GM18499 (cell line): ENCODE data around the gene SPATA2.
"Not testable (repeated sequence)": the region's sequence is repeated elsewhere in the genome, so short reads cannot be mapped to it uniquely, and the experiment has no call there.

Source experiments
- ATAC-seq: cut with Tn5 transposase; IDR thresholded peaks from one replicate; pipeline ENCODE4 v1.9.1; 2021; ENCODE audit warnings: moderate number of reproducible peaks; ENCODE audit not compliant: insufficient read depth, unreplicated experiment

Gene SPATA2, protein sequence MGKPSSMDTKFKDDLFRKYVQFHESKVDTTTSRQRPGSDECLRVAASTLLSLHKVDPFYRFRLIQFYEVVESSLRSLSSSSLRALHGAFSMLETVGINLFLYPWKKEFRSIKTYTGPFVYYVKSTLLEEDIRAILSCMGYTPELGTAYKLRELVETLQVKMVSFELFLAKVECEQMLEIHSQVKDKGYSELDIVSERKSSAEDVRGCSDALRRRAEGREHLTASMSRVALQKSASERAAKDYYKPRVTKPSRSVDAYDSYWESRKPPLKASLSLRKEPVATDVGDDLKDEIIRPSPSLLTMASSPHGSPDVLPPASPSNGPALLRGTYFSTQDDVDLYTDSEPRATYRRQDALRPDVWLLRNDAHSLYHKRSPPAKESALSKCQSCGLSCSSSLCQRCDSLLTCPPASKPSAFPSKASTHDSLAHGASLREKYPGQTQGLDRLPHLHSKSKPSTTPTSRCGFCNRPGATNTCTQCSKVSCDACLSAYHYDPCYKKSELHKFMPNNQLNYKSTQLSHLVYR

DNA sequence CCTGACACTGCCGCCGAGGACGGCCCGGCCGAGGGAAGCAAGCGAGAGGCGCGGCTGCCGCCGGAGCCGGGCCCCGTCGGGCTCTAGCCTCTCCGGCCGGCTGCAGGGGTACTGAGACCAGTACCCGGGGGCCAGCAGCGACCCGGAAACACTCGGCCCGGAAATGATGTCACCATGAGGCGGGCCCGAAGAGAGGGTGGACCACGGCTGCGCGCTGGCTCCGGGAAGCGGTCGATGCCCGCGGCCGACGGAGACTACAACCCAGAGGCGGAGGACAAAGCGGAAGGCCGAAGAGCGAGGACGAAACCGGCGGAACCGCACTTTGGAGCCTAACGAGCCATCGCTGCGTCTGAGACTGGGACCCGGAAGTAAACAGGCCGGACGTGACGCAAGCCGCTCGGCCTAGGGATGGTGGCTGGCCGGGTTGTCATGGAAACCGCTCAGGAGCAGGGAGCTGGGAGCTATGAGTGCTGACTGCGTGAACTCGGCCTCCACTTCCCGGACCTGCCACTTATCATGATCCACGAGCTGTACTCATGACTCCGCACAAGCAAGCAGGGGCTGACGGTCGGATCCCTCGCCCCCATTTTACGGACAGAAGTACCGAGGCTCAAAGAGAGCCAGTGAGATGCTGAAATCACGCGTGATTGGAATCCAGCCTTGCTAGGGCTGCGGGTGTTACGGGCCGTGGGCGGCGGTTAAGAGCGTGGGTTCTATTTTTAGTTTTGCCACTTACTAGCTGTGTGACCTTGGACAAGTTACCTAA, at the start of gene SPATA2:
SPATA2 (minus strand) TSS at position 150 of the 766 bp plus-strand sequence. CDS start 7,039 bp downstream, outside the sequence.
- ATAC-seq, result peak; percentile 61

DNA sequence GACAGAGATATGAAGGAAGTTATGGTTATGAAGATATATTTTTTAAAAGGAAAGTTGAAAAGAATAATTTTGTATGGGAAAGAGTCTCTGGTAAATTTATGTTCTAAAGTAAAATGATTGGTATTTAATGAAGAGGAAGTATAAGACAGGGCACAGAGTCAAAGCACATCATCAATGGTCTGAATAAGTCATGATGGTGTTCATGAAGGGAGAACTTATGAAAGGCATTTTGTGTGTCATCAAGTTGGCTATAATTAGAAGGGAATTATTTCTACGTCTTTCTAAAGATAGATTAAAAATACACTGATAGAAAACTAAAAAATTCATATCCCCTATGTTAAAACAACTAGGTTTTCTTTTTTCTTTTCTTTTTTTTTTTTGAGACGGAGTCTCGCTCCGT, 46.1 kb upstream of the SPATA2 start:
- ATAC-seq, result no peak

DNA sequence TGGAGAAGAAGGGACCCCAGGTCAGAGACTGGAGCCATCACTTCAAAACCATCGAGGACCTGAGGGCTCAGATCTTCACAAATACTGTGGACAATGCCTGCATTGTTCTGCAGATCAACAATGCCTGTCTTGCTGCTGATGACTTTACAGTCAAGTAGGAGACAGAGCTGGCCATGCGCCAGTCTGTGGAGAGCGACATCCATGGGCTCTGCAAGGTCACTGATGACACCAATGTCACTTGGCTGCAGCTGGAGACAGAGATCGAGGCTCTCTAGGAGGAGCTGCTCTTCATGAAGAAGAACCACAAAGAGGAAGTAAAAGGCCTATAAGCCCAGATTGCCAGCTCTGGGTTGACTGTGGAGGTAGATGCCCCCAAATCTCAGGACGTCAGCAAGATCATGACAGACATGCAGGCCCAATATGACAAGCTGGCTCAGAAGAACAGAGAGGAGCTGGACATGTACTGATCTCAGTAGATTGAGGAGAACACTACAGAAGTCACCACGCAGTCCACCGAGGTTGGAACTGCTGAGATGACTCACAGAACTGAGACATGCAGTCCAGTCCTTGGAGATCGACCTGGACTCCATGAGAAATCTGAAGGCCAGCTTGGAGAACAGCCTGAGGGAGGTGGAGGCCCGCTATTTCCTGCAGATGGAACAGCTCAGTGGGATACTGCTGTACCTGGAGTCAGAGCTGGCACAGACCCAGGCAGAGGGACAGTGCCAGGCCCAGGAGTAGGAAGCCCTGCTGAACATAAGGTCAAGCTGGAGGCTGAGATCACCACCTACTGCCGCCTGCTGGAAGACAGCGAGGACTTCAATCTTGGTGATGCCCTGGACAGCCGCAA, 42.0 kb upstream of the SPATA2 start:
- not testable (repeated sequence) for ATAC-seq

DNA sequence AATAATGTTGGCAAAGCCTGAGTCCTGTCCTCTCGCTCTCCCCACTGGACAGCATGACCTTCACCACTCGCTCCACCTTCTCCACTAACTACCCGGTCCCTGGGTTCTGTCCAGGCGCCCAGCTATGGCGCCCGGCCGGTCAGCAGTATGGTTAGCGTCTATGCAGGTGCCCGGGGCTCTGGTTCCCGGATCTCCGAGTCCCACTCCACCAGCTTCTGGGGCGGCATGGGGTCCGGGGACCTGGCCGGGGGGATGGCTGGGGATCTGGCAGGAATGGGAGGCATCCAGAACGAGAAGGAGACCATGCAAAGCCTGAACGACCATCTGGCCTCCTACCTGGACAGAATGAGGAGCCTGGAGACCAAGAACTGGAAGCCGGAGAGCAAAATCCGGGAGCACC, 41.4 kb upstream of the SPATA2 start:
- ATAC-seq, result no peak

DNA sequence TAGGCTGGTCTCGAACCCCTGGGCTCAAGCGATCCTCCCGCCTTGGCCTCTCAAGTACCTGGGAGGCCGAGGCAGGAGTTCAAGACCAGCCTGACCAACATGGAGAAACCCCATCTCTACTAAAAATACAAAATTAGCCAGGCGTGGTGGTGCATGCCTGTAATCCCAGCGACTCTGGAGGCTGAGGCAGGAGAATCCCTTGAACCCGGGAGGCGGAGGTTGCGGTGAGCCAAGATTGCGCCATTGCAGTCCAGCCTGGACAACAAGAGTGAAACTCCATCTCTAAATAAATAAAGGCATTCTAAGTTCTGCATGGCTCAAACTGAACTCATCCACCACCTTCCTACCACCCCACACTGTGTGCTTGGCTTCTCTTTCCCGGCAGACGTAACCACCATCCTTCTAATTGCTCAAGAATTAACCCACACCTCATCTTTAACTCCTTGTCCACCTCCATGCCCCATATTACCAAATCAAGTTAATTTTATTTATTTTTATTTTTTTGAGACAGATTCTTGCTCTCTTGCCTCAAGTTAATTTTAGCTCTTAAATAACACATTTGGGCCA, 40.6 kb upstream of the SPATA2 start:
- not testable (repeated sequence) for ATAC-seq

DNA sequence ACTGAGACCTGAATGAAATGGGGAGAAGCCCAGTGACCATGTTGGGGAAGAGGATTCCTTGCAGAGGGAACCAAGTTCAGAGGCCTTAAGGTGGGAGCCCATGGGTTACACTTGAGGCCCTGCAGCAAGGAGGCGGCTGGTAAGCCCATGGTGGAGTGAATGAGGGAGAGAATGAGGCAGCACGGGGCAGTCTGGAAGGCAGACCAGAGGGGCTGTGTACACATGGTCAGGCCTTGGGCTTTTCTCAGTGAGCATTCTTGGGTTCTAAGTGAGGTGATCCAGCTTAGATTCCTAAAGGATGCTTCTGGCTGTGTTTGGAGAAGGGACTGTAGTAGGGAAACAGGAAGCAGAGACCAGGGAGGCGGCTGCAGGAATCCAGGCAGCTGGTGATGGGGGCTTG, 39.8 kb upstream of the SPATA2 start:
- no peak for ATAC-seq

DNA sequence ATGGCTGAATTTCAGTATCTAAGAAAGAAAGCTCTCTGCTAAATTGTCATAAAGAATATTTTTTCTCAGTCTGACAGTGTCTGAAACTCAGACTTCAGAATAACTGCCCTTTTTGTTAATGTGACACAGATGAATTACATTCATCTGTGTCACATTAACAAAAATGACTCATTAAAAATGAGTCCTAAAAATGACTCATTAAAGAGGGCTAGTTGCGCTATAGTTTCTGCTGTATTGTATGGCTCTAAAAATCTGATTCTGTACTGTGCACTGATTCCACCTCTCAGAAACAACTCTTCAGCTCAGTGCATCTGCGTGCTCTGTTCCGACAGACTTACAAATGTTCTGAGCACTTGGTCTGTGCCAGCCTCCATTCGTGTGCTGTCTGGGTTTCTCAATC, 35.8 kb upstream of the SPATA2 start:
- ATAC-seq, result no peak

DNA sequence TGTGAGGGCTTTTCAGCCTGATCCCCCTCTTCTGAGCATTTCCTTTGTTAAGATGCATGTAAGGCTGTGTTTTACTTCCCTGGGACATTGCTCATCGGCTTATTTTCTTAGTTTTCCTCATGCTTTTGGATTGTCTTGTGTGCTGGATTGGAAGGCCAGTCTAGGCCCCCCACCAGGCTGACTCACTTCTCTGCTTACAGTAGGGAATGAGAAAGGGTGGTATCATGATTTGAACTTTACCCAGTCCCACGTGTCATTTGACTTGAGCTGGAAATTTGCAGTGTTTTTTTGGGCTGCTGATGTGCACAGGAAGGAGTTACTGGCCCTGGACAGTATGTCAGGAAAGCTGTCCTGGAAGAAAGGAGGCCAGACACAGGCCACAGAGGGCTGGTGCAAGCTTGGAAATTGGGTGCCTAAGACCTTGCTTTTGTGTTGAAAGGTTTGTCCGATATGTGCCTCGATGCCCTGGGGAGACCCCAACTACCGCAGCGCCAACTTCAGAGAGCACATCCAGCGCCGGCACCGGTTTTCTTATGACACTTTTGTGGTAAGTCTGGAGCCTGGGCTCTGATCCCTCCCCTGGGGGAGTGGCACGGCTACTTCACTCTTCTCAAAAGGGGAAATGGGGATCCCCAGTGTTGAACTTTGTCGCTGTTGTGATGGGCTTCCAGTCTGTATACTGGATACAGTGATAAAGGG, 33.6 kb upstream of the SPATA2 start:
- no peak for ATAC-seq

DNA sequence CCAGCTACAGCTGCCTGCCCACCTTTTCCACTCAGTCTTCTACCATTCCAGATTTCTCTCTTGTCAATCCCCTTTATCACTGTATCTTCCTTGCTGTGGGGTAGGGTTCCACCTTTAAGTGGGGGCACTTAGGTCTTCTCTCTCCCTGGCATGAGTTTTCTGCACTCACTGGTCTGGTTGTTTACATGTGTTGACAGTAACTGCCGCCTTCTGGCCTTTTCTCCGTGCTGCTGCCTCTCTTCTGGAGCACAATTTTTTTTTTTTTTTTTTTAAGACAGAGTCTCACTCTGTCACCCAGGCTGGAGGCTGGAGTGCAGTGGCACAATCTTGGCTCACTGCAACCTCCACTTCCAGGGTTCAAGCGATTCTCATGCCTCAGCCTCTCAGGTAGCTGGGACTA, 32.8 kb upstream of the SPATA2 start:
- no peak for ATAC-seq

DNA sequence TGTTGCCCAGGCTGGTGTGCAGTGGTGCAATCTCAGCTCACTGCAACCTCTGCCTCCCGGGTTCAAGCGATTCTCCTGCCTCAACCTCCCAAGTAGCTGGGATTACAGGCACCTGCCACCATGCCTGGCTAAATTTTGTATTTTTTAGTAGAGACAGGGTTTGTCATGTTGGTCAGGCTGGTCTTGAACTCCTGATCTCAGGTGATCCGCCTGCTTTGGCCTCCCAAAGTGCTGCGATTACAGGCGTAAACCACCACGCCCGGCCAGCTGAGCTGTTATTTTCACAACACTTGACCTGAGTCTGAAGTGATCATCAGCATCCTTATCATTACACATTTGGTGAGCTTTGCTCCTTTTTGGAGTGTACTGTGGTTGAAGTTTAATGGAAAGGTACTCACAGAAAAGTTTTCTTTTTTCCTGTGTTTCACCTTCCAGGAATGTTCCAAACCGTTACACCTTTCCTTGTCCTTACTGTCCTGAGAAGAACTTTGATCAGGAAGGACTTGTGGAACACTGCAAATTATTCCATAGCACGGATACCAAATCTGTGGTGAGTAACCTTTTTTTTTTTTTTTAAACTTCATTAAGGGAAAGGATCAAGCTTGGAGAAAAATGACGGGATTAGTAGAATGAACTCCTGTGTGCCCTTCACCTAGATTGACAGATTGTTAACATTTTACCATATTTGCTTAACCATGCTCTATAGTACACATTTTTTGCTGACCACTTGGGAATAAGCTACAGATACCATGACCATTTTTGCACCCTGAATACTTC, 30.6 kb upstream of the SPATA2 start:
- ATAC-seq, result no peak

DNA sequence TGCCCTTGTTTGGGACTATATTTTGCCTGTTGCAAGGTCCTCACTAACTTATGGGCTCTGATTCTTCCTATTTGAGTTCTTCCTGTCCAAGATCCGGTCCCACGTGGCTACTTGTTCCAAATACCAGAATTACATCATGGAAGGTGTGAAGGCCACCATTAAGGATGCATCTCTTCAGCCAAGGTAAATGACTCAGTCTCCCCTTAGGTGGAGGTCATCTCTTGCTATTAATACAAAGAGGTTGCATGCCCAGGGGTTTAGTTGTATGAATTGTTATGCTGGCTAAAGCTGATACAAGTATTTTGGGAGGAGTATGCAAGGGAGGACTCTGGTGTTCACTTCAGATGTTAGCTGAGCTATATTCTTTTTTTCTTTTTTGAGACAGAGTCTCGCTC, 30.0 kb upstream of the SPATA2 start:
- ATAC-seq, result no peak

DNA sequence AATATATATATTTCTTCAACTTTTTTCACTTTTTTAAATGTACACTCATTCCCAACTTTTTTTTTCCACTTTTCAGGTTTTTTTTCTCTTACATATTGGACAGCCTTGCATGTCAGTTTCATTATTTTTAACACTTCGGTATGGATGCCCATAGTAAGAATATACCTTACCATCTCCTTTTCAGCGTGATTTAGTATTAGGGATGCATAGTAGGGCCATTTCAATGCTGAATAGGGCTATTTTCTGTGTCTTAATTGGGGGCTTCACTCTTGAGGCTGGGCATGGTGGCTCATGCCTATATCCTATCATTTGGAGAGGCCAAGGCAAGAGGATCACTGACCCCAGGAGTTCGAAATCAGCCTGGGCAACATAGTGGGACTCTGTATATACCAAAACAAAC, 27.6 kb upstream of the SPATA2 start:
- ATAC-seq, result no peak

DNA sequence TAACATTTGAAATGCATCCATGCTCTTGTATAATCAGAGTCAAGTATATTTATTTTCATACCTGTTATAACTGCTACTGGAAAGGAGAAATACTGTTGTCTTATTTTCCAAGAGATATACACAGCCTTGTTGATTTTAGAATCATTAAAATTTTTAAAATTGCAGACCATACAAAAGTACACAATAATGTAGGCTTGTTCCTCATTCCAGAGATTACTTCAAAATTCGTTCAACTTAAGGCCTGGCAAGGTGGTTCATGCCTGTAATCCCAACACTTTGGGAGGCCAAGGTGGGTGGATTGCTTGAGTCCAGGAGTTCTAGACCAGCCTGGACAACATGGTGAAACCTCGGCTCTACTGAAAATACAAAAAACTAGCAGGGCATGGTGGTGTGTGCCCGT, 27.0 kb upstream of the SPATA2 start:
- no peak for ATAC-seq

DNA sequence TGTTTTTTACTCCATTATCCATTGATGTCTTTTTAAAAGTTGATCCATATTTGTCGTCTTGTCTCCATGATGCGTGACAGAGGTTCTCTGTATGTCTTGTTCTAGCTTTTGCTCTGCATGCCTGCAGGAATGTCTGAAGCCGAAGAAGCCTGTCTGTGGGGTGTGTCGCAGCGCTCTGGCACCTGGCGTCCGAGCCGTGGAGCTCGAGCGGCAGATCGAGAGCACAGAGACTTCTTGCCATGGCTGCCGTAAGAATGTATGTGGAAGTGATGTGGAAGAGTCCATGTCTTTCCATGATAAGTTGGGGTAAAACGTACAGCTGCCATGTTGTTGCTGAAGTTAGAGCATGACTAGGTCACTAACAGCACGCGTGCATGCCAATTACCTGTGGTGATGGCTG, 26.1 kb upstream of the SPATA2 start:
- ATAC-seq, result no peak

DNA sequence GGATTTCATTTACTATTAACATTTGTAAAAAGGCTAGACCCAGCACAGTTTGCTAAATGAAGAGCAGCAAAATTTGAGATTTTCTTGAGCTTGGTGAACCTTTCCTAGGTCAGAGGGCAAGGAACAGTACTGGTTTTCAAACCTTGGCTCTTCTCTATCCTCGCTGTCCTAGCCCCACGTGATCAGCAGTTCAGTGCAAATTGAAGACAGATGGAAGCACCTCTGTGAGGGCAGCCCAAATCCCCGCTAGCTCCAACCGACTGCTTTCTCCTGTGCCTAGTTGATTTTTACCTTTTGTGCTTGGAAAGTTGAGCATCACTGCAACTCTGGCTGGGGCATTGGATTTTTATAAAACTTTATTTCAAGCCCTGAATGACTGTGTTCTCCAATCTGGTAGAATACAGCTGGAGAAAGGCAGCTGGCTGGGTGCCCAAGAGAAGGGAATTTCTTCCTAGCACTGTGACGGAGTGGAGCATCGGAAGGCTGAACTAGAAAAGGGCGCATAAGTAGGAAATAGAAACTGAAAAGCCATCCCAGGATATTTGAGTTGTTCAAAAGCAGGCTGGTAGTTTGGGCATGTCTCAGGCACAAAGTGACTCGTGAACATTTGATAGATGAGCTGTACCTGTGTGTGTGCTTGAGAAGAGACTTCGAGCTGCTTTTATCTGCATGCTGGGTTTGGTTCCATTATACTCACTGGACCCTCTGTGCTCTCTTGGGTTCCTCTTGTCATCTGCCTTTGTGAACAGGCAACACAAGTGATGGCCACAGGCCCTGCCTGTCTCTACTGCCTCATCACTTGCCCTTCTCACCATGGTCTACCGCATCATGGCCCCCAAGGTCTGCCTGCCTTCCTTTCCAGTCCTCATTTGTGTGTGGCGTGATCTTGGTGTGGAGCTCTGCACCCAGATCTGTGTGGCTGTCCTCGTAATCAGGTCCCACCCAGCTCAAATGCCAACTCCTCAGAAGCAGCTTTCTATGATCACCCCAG, 23.1 kb upstream of the SPATA2 start:
- no peak for ATAC-seq

DNA sequence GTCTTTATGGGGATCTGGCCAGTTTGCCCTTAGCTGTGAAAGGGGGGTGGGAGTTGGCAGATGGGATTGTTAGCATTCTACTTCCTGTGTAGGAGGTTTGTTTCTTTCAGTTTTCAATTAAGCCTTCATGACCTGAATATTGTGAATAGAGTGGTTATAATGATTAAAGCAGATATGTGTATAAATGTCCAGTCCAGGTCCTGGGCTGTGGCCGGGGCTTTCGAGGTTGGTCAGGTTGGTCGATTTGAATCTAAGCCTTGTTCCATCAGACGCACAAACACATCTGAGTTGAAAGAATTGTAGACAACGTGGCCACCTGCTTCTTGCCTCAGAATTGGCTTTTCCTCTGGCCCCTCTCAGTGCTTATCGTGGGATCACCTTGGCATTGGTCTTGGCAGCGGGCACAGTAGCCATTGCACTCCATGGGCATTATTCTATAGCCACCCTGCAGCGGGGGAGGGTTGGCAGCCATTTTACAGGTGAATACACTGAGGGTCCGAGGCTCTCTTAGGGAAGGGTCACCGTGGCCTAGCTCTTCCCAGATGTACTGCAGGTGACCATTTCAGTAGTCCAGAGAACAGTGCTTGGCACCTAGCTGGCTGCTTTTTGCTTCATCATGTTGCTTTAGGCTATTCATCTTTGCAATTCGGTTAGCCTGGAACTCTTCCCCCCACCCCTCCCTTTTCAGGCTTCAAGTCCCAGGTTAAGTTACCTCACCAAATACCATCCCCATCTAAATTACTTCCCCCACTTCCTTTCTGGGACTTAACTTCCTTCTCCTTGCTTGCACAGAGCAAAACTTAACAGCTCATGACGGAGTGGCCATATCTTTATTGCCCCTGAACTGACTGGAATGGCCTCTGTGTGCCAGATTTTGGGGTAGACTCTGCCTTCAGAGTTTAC, 21.9 kb upstream of the SPATA2 start:
- ATAC-seq, result no peak
